SU-DHL-6 (cell line): ENCODE measurements around the gene ATP5F1E.

Source experiments
- H2AFZ ChIP-seq: fragments of 200-600 bp; sonication (generic); 2 replicates; pipeline ENCODE4 v1.6.1; 2014; ENCODE audit warnings: low read depth, mild to moderate bottlenecking, moderate library complexity, mixed read lengths, antibody characterized with exemption, low read length; ENCODE audit not compliant: severe bottlenecking
- H3F3A ChIP-seq: fragments of 200-600 bp; shearing (Covaris generic); 2 replicates; pipeline ENCODE4 v1.6.0; 2016; ENCODE audit warnings: antibody characterized with exemption, mild to moderate bottlenecking; ENCODE audit not compliant: insufficient read depth
- H3K27ac ChIP-seq: fragments of 200-600 bp; sonication (generic); 2 replicates; pipeline ENCODE4 v1.5.1; 2016; ENCODE audit warnings: low read depth, mild to moderate bottlenecking, low read length, moderate library complexity, mixed read lengths
- H3K27me3 ChIP-seq: fragments of 200-600 bp; sonication (generic), shearing (Covaris generic); 2 replicates; pipeline ENCODE4 v1.6.0; 2014; ENCODE audit warnings: mild to moderate bottlenecking, low read length
- H3K36me3 ChIP-seq: fragments of 200-600 bp; sonication (generic); 2 replicates; pipeline ENCODE4 v1.6.1; 2014; ENCODE audit warnings: mild to moderate bottlenecking, low read length, mixed read lengths
- H3K4me2 ChIP-seq: fragments of 300-600, 200-600 bp; shearing (Covaris generic), sonication (generic); 2 replicates; pipeline ENCODE4 v1.6.0; 2014; ENCODE audit warnings: low read length, low read depth, mild to moderate bottlenecking; ENCODE audit not compliant: poor library complexity, severe bottlenecking
- H3K4me3 ChIP-seq: fragments of 200-600 bp; sonication (generic); 2 replicates; pipeline ENCODE4 v1.5.1; 2014; ENCODE audit warnings: antibody characterized with exemption, low read length, mild to moderate bottlenecking, mixed read lengths; ENCODE audit not compliant: insufficient read depth, poor library complexity, severe bottlenecking
- H3K79me2 ChIP-seq: fragments of 200-600 bp; sonication (generic); 2 replicates; pipeline ENCODE4 v1.6.1; 2014; ENCODE audit warnings: mild to moderate bottlenecking, low read length, moderate library complexity; ENCODE audit not compliant: insufficient read depth
- H3K9ac ChIP-seq: fragments of 200-600 bp; sonication (generic); 2 replicates; pipeline ENCODE4 v1.7.0; 2014; ENCODE audit warnings: mild to moderate bottlenecking, low read length
- H3K9me2 ChIP-seq: fragments of 200-600 bp; sonication (generic); replicated peaks from 2 replicates; pipeline ENCODE4 v1.6.1; 2014; ENCODE audit warnings: low read length; ENCODE audit not compliant: insufficient read depth
- H3K9me3 ChIP-seq: fragments of 200-600 bp; sonication (generic); 2 replicates; pipeline ENCODE4 v1.6.1; 2014; ENCODE audit warnings: low read length, mixed read lengths; ENCODE audit not compliant: insufficient read depth
- H4K20me1 ChIP-seq: fragments of 200-600 bp; sonication (generic); 2 replicates; pipeline ENCODE4 v1.6.1; 2014; ENCODE audit warnings: low read depth, mild to moderate bottlenecking, antibody characterized with exemption, low read length, moderate library complexity, mixed read lengths
- EZH2phosphoT487 ChIP-seq: fragments of 200-600 bp; sonication (generic), shearing (Covaris generic); conservative IDR thresholded peaks from 2 replicates; pipeline ENCODE4 v1.6.1; 2018; ENCODE audit warnings: mild to moderate bottlenecking, antibody characterized with exemption, low read length, moderate library complexity, mixed read lengths
- TF ChIP-seq, protein P1 (sequence below): fragments of 200-600 bp; sonication (generic); IDR thresholded peaks from one replicate; pipeline ENCODE4 v1.5.1; 2017; ENCODE audit warnings: antibody characterized with exemption, mild to moderate bottlenecking, low read length, moderate library complexity; ENCODE audit not compliant: insufficient read depth, poor library complexity, severe bottlenecking

Gene ATP5F1E

DNA sequence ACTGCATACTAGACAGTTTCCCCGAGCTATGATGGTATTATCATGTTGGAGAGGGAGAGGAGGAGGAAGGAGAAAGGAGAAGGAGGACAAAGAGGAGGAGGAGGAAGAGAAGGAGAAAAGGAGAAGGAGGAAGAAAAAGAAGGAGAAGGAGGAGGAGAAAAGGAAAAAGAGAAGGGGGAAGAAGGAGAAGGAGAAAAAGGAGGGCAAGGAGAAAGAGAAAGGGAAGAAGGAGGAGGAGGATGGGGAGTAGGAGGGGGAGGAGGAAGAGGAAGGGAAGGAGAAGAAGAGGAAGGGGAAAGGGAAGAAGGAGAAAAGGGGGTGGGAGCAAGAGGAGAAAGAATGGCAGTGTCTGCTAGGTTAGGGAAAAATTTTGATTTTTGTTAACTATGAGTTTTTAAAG, 45.6 kb upstream of the ATP5F1E start:
- no peaks in the 10 kb centered on the region for H3F3A ChIP-seq
- H3K9me2 ChIP-seq, result no peaks in the 10 kb centered on the region
- H3K4me2 ChIP-seq, result no peak overlapping the region
- H3K9ac ChIP-seq, result no peak overlapping the region
- H3K9me3 ChIP-seq, result no peaks in the 10 kb centered on the region
- H3K27me3 ChIP-seq, result no peaks in the 10 kb centered on the region
- H3K4me3 ChIP-seq, result no peak overlapping the region
- H3K27ac ChIP-seq, result no peak overlapping the region
- H3K36me3 ChIP-seq, result no peaks in the 10 kb centered on the region
- H3K79me2 ChIP-seq, result no peaks in the 10 kb centered on the region
- no peak overlapping the region for H2AFZ ChIP-seq
- no peak for TF ChIP-seq EZH2phosphoT487
- TF ChIP-seq, protein P1, sequence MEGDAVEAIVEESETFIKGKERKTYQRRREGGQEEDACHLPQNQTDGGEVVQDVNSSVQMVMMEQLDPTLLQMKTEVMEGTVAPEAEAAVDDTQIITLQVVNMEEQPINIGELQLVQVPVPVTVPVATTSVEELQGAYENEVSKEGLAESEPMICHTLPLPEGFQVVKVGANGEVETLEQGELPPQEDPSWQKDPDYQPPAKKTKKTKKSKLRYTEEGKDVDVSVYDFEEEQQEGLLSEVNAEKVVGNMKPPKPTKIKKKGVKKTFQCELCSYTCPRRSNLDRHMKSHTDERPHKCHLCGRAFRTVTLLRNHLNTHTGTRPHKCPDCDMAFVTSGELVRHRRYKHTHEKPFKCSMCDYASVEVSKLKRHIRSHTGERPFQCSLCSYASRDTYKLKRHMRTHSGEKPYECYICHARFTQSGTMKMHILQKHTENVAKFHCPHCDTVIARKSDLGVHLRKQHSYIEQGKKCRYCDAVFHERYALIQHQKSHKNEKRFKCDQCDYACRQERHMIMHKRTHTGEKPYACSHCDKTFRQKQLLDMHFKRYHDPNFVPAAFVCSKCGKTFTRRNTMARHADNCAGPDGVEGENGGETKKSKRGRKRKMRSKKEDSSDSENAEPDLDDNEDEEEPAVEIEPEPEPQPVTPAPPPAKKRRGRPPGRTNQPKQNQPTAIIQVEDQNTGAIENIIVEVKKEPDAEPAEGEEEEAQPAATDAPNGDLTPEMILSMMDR, result no peak
- H4K20me1 ChIP-seq, result no peaks in the 10 kb centered on the region

DNA sequence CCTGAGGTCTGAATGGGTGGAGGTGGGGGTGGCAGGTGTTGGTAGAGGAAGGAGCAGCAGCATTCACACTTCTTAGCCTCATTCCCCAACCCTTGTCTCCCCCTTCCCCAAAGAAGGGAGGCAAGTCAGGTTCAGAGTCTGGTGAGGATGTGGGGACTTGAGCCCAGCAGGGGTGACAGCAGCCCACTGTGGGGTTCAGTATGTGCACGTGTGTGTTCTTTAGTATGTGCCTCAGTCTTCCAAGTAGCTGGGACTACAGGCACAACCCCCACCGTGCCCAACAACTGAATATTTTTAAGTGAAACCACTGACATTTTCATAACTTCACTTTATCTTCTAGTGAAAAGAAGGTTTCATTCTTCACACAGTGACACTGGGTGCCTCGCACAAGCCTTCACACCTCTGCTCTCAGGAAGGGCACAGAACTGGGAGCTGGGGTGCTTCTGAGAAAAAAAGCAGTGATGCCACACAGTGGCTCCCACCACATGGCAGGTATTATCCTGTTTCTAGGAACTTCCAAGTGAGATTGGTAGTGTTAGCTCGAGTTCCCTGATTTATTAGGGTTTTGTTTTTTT, 43.9 kb upstream of the ATP5F1E start:
- no peaks in the 10 kb centered on the region for H3K9me3 ChIP-seq
- H3K9me2 ChIP-seq, result no peaks in the 10 kb centered on the region

DNA sequence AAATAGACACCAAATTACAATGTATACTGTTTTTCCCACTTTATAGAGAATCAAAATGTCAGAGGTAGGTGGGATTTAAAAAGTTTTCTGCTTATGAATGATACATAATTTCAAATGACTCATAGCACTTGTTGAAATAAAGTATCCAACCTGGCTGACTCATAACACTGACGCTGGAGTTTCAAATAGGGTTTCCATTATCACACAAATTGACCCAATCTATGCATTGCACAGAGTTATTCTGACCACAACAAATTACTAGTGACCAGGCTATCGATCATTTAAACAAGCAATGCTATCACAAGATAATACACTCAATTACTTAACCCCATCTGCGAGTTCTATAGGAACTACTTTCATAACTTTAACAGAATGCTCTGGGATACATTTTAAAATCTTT, 42.3 kb upstream of the ATP5F1E start:
- Histone ChIP-seq H3K9ac (no peak overlapping the region), H3K4me3 (no peak overlapping the region), H3K27ac (no peak overlapping the region), H3K27me3 (no peaks in the 10 kb centered on the region), H3K4me2 (no peak overlapping the region), H3K79me2 (no peaks in the 10 kb centered on the region), H3K9me2 (no peaks in the 10 kb centered on the region), H3K9me3 (no peaks in the 10 kb centered on the region), H2AFZ (no peak overlapping the region), H3K36me3 (no peaks in the 10 kb centered on the region), H3F3A (no peaks in the 10 kb centered on the region), H4K20me1 (no peaks in the 10 kb centered on the region)
- no peak for TF ChIP-seq EZH2phosphoT487
- TF ChIP-seq, protein P1, result no peak

More for the DNA sequence above, 43.9 kb upstream of the ATP5F1E start:
- TF ChIP-seq, protein P1, result no peak
- no peak for TF ChIP-seq EZH2phosphoT487
- Histone ChIP-seq H3K27me3 (no peaks in the 10 kb centered on the region), H3K79me2 (no peaks in the 10 kb centered on the region), H3K36me3 (no peaks in the 10 kb centered on the region), H3K27ac (no peak overlapping the region), H3K4me2 (no peak overlapping the region), H3K4me3 (no peak overlapping the region), H2AFZ (no peak overlapping the region), H3F3A (no peaks in the 10 kb centered on the region), H3K9ac (no peak overlapping the region), H4K20me1 (no peaks in the 10 kb centered on the region)
